VCaP (cell line): Measurements from ENCODE around the gene DNAJB5.

Experiments
- H3K27ac ChIP-seq: fragments of 450-650 bp; 2 replicates; pipeline ENCODE4 v1.5.1; 2017
- TF ChIP-seq, protein P1 (sequence below): fragments of 450-650 bp; conservative IDR thresholded peaks from 2 replicates; pipeline ENCODE4 v1.5.1; 2017; ENCODE audit warnings: mild to moderate bottlenecking, moderate library complexity

Gene DNAJB5

DNA sequence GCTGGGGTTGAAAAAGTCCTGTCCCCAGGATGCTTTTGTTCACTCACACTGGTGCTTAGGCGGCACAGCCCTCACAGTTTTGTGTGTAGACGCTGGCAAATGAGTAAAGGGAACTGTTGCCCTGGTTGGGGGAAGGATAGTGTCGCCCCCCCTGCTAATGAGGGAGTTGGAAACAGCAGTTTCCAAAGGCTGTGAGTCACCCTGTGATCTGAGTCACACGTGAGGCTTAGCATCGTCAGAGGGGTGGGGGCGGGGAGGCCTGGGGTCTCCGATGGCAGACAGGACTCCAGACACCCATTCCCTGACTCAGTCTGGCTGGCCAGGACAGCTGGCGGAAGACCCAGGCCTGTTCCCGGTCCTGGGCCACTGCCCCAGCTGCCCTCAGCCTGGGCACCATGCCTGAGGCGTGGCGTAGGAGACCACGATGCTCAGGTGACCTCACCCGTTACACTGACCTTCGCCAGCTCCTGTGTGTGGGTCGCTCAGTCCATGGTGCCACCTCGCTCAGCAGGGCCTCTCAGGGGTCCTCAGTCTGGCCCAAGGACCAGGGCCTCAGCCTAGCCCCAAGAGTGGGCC is 2.9 kb downstream of the DNAJB5 start:
- H3K27ac ChIP-seq, result no peak overlapping the region; the same call in 1 of the 2 replicates
- TF ChIP-seq, protein P1, sequence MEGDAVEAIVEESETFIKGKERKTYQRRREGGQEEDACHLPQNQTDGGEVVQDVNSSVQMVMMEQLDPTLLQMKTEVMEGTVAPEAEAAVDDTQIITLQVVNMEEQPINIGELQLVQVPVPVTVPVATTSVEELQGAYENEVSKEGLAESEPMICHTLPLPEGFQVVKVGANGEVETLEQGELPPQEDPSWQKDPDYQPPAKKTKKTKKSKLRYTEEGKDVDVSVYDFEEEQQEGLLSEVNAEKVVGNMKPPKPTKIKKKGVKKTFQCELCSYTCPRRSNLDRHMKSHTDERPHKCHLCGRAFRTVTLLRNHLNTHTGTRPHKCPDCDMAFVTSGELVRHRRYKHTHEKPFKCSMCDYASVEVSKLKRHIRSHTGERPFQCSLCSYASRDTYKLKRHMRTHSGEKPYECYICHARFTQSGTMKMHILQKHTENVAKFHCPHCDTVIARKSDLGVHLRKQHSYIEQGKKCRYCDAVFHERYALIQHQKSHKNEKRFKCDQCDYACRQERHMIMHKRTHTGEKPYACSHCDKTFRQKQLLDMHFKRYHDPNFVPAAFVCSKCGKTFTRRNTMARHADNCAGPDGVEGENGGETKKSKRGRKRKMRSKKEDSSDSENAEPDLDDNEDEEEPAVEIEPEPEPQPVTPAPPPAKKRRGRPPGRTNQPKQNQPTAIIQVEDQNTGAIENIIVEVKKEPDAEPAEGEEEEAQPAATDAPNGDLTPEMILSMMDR, result no peak

DNA sequence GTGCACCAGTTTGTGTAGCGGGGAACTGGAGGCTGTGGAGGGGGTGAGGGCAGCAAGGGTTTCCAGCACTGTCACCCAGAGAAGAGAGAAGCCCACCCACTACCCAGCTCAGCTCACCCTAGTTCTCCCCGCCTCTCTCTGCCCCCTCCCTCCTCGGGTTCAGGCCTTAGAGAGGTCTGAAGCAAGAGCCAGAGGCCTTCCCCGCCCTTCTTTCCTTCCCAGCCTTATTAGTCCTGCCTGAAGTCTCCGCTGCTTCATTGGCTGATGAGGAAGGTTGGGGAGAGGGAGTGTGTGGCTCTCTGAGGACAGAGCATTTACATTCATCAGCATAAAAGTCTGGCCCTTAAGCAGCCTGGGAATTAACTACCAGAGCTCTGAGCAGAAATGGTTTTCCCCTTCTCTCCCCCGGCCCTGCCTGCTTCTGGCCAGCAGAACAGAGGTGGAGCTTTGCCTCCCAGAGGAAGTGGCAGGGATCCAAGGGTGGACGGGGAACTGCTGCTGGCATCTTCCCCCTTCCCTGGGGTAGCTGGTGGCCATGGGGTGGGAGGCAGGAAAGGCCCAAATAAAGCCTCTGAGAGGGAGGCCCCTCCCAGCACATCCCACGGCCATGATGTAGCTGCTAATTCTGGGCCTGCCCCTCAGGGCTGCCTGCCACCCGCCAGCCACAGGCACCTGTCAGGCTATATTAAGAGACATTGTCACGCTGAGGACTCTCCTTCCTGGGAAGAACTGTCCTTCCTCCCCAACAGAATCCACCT is 4.1 kb downstream of the DNAJB5 start:
- TF ChIP-seq, protein P1, result no peak
- peak overlapping the region; percentile 33 for H3K27ac ChIP-seq

DNA sequence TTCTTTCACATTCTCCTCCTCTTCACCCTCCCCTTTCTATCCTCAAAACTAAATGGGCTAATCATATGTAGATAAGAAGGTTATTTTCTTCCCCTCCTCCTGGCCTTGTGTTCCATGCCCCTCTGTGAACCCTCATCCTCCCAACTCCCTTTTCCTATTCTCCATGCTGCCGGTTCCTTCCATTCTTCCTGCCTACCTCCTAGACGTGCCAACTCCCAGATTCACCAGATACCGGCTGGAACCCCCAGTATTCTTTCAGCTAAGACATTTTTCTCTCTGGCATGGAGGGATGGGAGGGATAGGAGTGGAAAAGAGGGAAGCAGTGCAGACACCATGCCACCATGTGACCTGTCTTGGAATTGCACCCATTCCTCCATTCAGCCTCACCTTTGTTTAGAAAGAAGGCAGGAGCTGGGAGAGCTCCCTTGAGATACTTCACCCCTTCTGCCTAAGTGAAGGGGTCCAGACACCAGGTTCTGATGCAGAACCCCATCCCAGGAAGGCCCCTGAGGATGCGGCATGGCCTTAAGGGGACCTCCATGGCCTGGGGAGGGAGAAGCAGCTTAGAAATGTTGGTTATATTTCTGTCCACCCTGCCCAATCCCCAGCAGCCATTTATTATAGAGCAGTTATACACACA is 4.8 kb downstream of the DNAJB5 start:
- TF ChIP-seq, protein P1, result peak; percentile 91
- H3K27ac ChIP-seq, result peak overlapping the region; percentile 33

DNA sequence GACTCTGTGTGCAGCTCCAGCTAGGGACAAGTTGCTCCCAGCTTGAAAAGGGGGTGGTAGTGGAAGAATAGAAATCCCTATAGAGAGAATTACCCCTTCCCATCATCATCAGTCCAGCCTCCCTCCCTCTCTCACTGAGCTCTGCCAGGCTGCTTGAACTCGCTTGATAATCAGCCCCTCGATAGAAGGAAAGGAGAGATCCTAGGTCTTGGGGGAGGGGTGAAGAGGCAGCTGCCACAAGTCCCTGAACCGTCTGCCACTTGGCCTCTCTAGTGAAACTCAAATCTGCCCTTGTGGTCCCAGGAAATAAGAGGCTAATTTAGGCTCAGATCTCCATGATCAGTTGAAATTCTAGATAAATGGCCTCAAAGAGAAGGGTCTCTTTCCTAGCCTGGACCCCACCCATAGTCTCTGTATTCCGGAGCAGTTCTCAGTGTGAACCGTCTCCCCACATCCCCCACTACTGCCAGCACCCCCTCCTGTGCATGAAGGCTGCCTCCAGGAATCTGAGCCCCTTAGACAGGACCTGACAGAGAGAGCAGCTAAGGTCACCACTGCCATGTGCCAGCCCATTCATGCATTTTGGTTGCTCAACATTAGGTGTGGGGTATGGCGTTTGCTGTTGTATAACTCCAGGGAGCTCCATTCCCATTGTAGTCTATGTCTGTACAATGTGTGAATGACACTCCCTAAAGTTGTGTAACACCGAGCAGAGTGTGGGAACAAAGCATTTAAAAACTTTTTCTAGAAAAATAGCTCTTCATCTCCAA is 5.5 kb downstream of the DNAJB5 start:
- H3K27ac ChIP-seq, result peak overlapping the region; percentile 33
- TF ChIP-seq, protein P1, result no peak

DNA sequence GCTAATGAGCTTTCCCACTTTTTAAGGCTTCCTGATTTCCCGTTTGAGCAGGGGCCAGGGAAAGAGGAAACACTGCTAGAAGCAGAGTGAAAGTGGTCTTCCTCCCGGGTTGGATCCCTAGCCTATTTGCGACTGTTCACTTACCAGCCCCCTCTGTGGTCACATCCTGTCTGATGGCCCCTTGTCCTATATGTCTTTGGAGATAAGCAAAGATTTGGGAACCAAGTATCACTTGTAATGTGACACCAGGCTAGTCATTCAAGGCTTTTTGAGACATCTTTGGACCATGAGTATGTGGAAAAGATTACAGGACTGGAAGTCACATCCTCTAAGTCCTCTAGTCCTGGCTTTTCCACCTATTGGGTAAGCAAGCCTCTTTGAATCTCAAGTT is 6.1 kb downstream of the DNAJB5 start:
- TF ChIP-seq, protein P1, result no peak
- H3K27ac ChIP-seq, result no peak overlapping the region

DNA sequence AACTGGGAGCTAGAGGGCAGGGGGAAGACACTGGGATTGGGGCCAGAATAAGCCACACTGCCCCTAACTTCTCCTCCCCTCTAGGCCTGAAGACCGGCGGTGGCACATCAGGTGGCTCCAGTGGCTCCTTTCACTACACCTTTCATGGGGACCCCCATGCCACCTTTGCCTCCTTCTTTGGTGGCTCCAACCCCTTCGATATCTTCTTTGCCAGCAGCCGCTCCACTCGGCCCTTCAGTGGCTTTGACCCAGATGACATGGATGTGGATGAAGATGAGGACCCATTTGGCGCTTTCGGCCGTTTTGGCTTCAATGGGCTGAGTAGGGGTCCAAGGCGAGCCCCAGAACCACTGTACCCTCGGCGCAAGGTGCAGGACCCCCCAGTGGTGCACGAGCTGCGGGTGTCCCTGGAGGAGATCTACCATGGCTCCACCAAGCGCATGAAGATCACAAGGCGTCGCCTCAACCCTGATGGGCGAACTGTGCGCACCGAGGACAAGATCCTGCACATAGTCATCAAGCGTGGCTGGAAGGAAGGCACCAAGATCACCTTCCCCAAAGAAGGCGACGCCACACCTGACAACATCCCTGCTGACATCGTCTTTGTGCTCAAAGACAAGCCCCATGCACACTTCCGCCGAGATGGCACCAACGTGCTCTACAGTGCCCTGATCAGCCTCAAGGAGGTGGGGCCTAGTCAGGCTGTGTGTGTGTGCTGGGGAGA is 6.8 kb downstream of the DNAJB5 start:
- no peak overlapping the region for H3K27ac ChIP-seq
- TF ChIP-seq, protein P1, result no peak
